ENCODE measurements around the gene N4BP2L2.

- TF ChIP-seq CTCF (IDR thresholded peaks at IDR 0.05) (no peak), POLR2AphosphoS5 (IDR thresholded peaks at IDR 0.05) (no peak), POLR2A (IDR thresholded peaks at IDR 0.05) (no peak), EP300 (IDR thresholded peaks at IDR 0.05) (no peak)
Observed at GRCh38 chr13:32495429-32495828, 43.2 kb downstream of the N4BP2L2 start.

All from gastroesophageal sphincter (tissue), 3 donors.